K562 (cell line): ENCODE measurements around the gene ALDH5A1. TPM values are rescaled to one million over a fixed set of nuclear protein-coding genes. Genes with fewer than 3 reads are reported as not detected.

Experiments used
- CREB1 ChIP-seq, 2 experiments: sonication (generic) in 1 of 2; formaldehyde crosslinking in 1 of 2; IDR thresholded peaks; 2 replicates each; pipeline versions ENCODE4 v1.6.1 to v1.8.0; 2012 to 2022; ENCODE audit warnings: inconsistent platforms in 1 of 2, mild to moderate bottlenecking in 1 of 2, missing genetic modification reagents in 1 of 2, moderate library complexity in 1 of 2
- ETV1 ChIP-seq: fragments of 450-650 bp; conservative IDR thresholded peaks from 2 replicates; pipeline ENCODE4 v1.6.1; 2016; ENCODE audit warnings: missing genetic modification characterization, control low read depth, low read depth, missing compliant biosample characterization
- NFIC ChIP-seq: fragments of 450-650 bp; IDR thresholded peaks from 2 replicates; pipeline ENCODE4 v1.6.1; 2017; ENCODE audit warnings: mild to moderate bottlenecking, inconsistent platforms
- NFIX ChIP-seq: fragments of 250-450 bp; sonication (Bioruptor Pico); IDR thresholded peaks from 2 replicates; pipeline ENCODE4 v1.4.0; 2020; ENCODE audit warnings: low read depth, mild to moderate bottlenecking, moderate library complexity
- ZNF668 ChIP-seq: fragments of 250-450 bp; sonication (Bioruptor Pico); IDR thresholded peaks from 2 replicates; pipeline ENCODE4 v1.8.0; 2022; ENCODE audit warnings: mild to moderate bottlenecking, inconsistent platforms
- ZNF76 ChIP-seq: fragments of 250-450 bp; sonication (Bioruptor Pico); IDR thresholded peaks from 2 replicates; pipeline ENCODE4 v1.4.0; 2020; ENCODE audit warnings: mild to moderate bottlenecking, moderate library complexity, borderline replicate concordance
- polyA plus RNA-seq, 8 experiments: library from polyadenylated mRNA; depleted of rRNA in 4 of 8; stranded (reverse) in 5 of 8; unstranded in 3 of 8; fragments of >200 nt; fragmentation: Nextera tagmentation in 2 of 8; fragmentation: Illumina TruSeq in 1 of 8; extraction: Ambion mirVana in 2 of 8; extraction: Trizol in 1 of 8; gene quantifications; 2 replicates each; pipeline versions ENCODE4 v1.2.1 to v1.2.3, GENCODE V29; 2011 to 2014; ENCODE audit warnings: inconsistent platforms in 1 of 8, missing spikeins in 1 of 8
- total RNA-seq, 7 experiments: library from RNA; depleted of rRNA in 6 of 7; stranded (reverse); fragments of >200 nt in 6 of 7; fragmentation: Illumina TruSeq in 2 of 7; extraction: Trizol in 2 of 7; gene quantifications; 2 replicates each; pipeline versions ENCODE4 v1.2.1 to v1.2.3, GENCODE V29; 2011 to 2021; ENCODE audit warnings: low replicate concordance in 1 of 7
- TF ChIP-seq, protein P1 (sequence below): fragments of 250-450 bp; sonication (Bioruptor Pico); IDR thresholded peaks from 2 replicates; pipeline ENCODE4 v1.9.0; 2021; ENCODE audit warnings: mild to moderate bottlenecking, inconsistent platforms
- TF ChIP-seq, protein P2 (sequence below): sonication (generic); formaldehyde crosslinking; IDR thresholded peaks from 2 replicates; pipeline ENCODE4 v1.8.0; 2022; ENCODE audit warnings: mild to moderate bottlenecking, missing genetic modification reagents
- TF ChIP-seq, protein P3 (sequence below): fragments of 250-450 bp; sonication (Bioruptor Pico); IDR thresholded peaks from 2 replicates; pipeline ENCODE4 v1.8.0; 2021; ENCODE audit warnings: moderate library complexity, mild to moderate bottlenecking, inconsistent platforms

Gene ALDH5A1
- total and polyA plus RNA-seq, 9 of the 15 experiments (the other 6 are each of a cell fraction or from before 2014, with no cell fraction given), result 2.2 to 19.7 (median 9.5) TPM

DNA sequence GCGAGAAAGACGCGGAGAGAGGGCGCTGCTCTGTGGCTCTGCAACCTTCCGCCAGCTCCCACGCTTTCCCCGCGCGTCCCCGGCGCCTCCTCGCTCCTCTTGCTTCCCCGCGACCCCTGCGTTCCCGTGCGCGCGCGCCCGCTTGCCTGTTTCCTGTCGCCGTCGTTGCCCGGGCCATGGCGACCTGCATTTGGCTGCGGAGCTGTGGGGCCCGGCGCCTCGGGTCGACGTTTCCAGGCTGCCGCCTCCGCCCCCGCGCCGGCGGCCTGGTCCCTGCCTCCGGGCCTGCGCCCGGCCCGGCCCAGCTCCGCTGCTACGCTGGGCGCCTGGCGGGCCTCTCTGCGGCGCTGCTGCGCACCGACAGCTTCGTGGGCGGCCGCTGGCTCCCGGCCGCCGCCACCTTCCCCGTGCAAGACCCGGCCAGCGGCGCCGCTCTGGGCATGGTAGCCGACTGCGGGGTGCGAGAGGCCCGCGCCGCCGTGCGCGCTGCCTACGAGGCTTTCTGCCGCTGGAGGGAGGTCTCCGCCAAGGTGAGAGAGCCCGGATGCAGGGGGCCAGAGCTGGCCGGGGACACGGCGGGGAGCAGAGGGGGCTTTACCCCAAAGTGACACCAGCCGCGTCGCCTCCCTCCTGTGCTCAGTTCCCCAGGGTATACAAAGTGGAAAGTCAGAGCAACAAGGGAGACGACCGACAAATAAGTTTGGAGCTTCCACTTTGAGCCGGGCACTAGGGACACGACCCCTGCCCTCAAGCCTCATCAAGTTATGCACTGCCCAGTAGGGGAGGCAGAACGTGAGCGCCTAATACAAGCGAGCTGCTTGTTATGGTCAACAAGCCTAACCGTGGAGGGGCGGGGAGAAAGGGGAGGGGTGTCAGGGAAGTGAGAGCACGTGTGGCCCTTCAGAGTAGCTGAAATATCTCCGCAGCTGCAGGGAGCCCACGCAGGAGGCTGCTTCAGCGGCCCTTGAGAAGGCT, at the start of gene ALDH5A1 (continued):
- TF ChIP-seq ETV1 (tag) (peak; percentile 65), NFIC (peak; percentile 25; the same call in 1 of the 2 replicates), ZNF76 (CRISPR knock-in tag) (0 out of 2 replicates have a peak, but pooled peaks have one; percentile 58), ZNF668 (no peak), NFIX (CRISPR knock-in tag) (no peak), CREB1 (IDR thresholded peaks at IDR 0.05) (peak; percentile 31; the same call in 1 of the 2 replicates), CREB1 (CRISPR knock-in tag; IDR thresholded peaks at IDR 0.05) (no peak)
- TF ChIP-seq, protein P1, sequence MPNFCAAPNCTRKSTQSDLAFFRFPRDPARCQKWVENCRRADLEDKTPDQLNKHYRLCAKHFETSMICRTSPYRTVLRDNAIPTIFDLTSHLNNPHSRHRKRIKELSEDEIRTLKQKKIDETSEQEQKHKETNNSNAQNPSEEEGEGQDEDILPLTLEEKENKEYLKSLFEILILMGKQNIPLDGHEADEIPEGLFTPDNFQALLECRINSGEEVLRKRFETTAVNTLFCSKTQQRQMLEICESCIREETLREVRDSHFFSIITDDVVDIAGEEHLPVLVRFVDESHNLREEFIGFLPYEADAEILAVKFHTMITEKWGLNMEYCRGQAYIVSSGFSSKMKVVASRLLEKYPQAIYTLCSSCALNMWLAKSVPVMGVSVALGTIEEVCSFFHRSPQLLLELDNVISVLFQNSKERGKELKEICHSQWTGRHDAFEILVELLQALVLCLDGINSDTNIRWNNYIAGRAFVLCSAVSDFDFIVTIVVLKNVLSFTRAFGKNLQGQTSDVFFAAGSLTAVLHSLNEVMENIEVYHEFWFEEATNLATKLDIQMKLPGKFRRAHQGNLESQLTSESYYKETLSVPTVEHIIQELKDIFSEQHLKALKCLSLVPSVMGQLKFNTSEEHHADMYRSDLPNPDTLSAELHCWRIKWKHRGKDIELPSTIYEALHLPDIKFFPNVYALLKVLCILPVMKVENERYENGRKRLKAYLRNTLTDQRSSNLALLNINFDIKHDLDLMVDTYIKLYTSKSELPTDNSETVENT, result no peak; the same call in 1 of the 2 replicates
- TF ChIP-seq, protein P2, sequence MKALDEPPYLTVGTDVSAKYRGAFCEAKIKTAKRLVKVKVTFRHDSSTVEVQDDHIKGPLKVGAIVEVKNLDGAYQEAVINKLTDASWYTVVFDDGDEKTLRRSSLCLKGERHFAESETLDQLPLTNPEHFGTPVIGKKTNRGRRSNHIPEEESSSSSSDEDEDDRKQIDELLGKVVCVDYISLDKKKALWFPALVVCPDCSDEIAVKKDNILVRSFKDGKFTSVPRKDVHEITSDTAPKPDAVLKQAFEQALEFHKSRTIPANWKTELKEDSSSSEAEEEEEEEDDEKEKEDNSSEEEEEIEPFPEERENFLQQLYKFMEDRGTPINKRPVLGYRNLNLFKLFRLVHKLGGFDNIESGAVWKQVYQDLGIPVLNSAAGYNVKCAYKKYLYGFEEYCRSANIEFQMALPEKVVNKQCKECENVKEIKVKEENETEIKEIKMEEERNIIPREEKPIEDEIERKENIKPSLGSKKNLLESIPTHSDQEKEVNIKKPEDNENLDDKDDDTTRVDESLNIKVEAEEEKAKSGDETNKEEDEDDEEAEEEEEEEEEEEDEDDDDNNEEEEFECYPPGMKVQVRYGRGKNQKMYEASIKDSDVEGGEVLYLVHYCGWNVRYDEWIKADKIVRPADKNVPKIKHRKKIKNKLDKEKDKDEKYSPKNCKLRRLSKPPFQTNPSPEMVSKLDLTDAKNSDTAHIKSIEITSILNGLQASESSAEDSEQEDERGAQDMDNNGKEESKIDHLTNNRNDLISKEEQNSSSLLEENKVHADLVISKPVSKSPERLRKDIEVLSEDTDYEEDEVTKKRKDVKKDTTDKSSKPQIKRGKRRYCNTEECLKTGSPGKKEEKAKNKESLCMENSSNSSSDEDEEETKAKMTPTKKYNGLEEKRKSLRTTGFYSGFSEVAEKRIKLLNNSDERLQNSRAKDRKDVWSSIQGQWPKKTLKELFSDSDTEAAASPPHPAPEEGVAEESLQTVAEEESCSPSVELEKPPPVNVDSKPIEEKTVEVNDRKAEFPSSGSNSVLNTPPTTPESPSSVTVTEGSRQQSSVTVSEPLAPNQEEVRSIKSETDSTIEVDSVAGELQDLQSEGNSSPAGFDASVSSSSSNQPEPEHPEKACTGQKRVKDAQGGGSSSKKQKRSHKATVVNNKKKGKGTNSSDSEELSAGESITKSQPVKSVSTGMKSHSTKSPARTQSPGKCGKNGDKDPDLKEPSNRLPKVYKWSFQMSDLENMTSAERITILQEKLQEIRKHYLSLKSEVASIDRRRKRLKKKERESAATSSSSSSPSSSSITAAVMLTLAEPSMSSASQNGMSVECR (CRISPR knock-in tag), result 0 out of 2 replicates have a peak, but pooled peaks have one; percentile 30
- TF ChIP-seq, protein P3, sequence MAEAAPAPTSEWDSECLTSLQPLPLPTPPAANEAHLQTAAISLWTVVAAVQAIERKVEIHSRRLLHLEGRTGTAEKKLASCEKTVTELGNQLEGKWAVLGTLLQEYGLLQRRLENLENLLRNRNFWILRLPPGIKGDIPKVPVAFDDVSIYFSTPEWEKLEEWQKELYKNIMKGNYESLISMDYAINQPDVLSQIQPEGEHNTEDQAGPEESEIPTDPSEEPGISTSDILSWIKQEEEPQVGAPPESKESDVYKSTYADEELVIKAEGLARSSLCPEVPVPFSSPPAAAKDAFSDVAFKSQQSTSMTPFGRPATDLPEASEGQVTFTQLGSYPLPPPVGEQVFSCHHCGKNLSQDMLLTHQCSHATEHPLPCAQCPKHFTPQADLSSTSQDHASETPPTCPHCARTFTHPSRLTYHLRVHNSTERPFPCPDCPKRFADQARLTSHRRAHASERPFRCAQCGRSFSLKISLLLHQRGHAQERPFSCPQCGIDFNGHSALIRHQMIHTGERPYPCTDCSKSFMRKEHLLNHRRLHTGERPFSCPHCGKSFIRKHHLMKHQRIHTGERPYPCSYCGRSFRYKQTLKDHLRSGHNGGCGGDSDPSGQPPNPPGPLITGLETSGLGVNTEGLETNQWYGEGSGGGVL (CRISPR knock-in tag), result no peak
